HTERT RPE-1 (cell line): ENCODE results near the gene SH2B3.
"Not testable (repeated sequence)": the region's sequence is repeated elsewhere in the genome, so short reads cannot be mapped to it uniquely, and the experiment has no call there.

Source experiments
- in situ Hi-C: fragments of 300-500 bp; cut with MboI; formaldehyde crosslinking; loops from 4 replicates; pipeline ENCODE4 v1.14.3; 2020; ENCODE audit warnings: low sequenced_read_pairs

Gene SH2B3

DNA sequence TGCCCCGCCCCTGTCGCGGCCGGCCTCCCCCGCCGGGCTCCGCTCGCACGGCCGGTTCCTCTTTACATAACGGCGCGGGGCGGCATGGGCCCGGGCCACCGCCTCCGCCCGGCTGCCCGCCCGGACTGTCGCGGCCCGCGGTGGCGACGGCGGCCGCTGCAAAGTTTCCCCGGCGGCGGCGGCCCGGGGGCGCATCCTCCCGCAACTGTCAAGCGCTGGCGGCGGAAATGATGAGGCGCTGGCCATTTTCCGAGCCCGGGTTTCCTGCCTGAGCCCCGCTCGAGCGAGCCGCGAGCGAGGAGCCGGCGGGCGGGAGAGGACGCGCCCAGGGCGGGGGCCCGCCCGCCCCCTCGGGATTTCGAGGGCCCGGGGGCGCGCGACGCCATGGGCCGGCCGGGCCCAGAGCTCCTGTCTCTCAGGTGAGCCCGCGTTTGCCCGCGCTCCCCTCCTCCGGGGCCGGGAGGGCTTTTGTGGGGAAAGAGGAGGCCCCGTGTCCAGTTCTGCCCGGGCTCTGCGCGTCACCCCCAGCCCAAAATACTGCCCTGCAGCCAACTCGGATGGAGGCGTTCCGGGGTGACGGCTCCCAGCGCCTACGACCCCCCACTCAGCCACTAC is at the start of gene SH2B3:
Gene SH2B3, plus strand, starts transcription at position 65 of the 615 bp plus-strand sequence. CDS start 12,223 bp downstream, outside the sequence.
- in situ Hi-C loops: no loop called here

DNA sequence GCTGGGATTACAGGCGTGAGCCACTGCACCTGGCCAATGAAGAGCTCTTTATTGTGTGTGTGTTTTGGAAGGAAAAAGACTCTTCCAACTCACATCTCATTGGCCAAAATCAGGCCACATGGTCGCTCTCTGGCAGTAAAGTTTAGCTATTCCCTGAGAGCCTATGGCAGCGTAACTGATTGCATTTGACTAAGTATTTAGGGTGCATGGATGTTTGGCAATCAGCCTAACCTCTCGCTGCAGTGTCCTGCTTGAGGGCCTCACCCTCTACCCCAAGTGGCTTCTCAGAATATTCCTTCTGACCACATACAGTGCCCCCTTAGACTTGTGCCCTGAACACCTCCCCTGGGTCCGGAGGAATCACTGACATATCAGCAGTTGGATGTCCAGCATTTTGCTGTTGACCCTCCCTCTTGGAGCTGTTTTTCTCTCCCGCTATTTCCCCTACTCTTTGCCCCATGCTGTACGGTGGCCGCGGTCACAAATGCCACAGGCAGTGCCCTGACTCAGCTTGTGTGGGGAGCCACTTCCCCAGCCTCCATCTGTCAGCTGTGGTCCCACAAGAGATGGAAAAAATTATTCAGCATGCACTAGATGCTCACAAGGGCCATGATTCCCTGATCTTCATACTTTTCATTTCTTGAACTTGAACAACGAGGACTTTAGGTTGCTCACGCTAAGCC is 46.4 kb upstream of the SH2B3 start:
- in situ Hi-C loops: no loop called here

- in situ Hi-C loops: no loop called here
Measured at GRCh38 chr12:111359914-111360276, 45.8 kb upstream of the SH2B3 start.

DNA sequence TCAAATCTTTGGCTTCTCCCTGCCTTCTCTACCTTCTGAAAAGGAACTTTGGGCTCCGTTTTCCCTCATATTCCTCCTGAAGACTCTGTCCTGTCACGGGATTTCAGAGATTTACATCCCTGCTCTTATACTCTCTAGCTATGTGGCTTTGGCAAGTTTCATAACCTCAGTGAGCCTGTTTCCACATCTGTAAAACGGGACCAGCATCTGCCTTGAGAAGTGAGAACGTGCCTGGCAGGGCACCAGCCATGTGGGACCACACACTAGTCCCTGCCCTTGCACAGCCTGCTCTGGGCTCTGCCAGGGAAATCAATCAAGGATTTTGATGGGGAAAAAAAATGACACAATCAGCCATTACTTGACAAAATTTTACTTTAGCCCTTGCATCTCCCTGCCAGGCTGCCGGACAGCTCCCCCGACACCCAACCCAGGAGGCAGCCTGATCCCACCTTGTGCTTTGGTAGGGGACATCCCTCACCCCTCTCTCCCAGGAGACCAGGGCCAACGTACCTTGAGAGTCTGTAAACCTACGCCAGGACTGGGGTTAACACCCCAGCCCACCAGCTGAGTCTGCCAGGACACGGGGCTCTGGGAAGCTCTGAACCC is 45.3 kb upstream of the SH2B3 start:
- in situ Hi-C loops: no loop called here

GRCh38 chr12:111361073-111361716 is 44.5 kb upstream of the SH2B3 start:
- in situ Hi-C loops: no loop called here

- in situ Hi-C loops: no loop called here
Measured at GRCh38 chr12:111361717-111362576, 43.8 kb upstream of the SH2B3 start.

DNA sequence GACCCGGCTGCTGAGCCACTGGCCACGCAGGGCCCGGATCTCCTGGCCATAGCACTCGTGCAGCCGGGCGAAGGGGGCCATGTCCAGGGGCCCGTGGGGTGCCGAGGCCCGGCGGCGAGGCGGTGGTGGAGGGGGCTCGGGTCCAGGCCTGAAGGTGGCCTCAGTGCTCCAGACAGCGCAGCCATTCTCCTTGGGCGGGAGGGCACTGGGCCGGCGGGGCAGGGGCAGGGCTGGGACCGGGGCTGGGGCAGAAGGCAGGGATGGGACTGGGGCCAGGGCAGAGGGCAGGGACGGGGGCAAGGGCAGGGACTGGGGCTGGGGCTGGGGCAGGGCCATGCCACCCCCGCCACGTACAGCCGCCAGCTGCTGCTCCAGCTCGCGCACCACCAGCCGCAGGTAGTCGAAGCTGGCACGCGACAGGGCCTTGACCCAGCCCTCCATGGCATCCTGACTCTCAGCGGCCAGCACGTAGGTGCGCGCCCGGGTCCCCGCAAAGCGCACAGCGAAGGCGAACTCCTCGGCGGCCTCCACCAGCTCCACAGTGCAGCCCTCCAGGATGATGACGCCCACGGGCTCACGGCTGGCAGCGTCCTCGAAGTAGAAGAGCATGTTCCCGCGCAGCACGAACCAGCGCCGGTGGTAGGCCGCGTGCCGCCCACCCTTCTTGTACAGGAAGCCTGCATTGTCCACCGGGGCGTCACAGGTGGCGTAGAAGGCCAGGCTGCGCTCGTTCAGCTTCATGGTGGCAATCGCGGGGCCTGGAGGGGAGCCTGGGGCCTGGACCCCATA is 42.8 kb upstream of the SH2B3 start:
- in situ Hi-C loops: no loop called here

GRCh38 chr12:111363578-111363977 is 42.1 kb upstream of the SH2B3 start:
- in situ Hi-C loops: no loop called here

DNA sequence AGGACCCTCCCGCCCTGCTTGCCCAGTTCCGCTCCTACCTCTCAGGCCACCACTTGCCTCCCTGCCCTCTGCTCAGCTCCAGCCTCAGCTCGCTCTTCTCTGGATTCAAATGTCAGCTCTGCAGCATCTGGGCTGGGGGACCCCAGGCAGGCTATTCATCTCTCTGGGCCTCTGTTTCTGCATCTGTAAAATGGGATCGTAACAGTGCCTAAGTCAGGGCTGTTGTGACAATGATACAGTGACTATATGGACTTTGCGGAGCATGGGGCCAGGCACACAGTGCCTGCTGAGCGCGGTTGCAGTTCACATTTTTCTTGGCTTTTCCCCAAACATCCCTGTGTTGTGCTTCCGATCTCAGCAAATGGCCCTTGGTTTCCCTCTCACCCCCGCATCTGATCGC is 39.6 kb upstream of the SH2B3 start:
- in situ Hi-C loops: no loop called here

GRCh38 chr12:111366583-111366982 is 39.1 kb upstream of the SH2B3 start:
- in situ Hi-C loops: no loop called here

GRCh38 chr12:111367661-111368221 is 38.0 kb upstream of the SH2B3 start:
- in situ Hi-C loops: no loop called here

GRCh38 chr12:111368291-111368787 is 37.4 kb upstream of the SH2B3 start:
- in situ Hi-C loops: no loop called here

DNA sequence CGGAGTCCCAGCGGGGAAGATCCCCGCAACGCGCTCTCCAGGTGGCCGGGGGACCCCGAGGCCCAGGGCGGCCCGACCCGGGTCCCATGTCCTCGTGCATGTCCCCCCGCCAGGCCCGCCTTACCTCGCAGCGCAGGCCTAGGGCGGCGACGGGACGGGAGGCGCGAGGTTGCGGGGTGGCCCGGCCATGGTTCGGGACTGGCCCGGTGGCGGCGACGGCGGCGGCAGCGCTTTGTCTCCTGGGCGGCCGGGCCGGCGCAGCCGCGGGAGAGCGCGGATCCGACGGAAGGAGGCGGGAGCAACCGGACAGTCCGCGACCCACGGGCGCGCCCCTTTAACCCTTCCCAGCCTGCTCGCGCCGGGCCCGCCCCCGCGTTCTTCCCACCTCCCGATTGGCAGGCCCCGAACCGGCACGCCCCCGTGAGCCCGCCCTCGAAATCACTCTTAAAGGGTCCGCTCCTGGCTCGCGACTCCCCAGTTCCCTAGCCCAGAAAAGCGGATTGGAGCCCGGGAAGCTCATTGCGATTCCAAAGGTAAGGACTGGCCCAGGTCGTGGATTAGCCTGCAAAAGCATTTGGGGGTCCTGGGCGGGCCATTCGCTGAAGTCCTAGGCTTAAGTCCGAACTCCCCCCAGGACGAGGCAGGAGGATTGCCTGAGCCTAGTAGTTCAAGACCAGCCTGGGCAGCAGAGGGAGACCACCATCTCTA is 36.8 kb upstream of the SH2B3 start, which contains the start of gene PHETA1:
Gene PHETA1, minus strand, starts transcription at position 308 of the 708 bp plus-strand sequence. CDS start 5,668 bp downstream, outside the sequence.
- in situ Hi-C loops: no loop called here

DNA sequence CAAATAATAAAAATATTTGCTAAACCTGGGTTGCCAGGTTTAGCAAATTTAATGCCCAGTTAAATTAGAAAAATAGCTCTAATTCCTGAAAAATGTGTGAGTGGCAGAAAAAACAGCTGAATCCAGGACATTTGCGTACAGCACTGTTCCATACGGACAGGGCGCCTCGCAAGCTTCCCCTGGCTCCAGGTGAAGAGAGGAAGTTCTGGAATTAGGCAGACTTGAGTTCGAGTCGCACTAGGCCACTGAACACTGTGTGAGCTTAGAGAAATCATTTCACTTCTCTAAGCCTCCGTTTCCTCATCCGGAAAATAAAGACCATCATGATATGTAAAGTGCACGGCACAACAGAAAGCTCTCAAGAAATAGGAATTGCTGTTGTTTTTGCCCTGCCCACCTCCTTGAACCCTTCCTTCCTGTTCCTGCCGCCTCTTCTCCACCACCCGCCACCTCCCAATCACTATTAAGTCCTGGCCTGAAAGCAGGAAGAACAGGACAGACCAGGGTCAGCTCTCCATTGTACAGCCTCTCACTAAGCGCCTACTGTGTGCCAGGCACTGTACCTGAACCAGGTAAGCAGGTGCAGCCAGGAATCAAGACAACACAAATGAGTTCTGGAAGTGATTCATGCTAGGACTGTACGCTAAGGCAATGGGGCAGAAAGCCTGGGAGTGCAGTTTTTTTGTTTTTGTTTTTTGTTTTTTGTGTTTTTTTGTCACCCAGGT is 36.1 kb upstream of the SH2B3 start:
- in situ Hi-C loops: no loop called here

- in situ Hi-C loops: not testable (repeated sequence)
Measured at GRCh38 chr12:111373231-111373630, 32.5 kb upstream of the SH2B3 start.

DNA sequence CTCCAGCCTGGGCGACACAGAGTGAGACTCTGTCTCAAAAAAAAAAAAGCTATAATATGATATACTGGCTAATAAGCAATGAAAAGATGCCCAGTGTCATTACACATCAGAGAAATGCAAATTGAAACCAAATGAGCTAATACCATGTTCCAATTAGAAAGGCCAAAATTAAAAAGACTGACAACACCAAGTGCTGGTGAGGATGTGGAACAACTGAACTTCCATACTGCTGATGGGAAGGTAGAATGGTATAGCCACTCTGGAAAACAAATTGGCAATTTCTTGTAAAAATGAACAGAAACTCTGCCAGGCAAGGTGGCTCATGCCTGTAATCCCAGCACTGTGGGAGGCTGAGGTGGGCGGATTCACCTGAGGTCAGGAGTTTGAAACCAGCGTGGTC is 28.3 kb upstream of the SH2B3 start:
- in situ Hi-C loops: no loop called here

GRCh38 chr12:111379942-111380554 is 25.7 kb upstream of the SH2B3 start:
- in situ Hi-C loops: no loop called here

DNA sequence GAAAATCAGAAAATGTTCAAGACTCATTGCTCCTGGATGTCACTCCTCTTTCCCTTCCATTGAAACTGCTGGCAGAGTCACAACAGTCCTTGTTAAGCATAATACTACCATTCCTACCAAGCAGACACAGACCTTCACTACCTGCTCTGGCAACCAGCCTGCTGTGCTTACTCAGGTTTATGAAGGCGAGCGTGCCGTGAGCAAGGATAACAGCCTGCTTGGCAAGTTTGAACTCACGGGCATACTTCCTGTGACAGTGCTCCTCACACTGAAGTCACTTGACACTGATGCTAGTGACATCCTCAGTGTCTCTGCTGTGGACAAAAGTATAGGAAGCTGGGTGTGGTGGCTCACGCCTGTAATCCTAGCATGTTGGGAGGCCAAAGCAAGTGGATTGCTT is 21.1 kb upstream of the SH2B3 start:
- in situ Hi-C loops: no loop called here
